Lung (tissue), 12 donors: ENCODE measurements around the gene SPATA24. TPM values are rescaled to one million over a fixed set of nuclear protein-coding genes. Genes with fewer than 3 reads are reported as not detected.
A peak's percentile ranks its signal among the peaks of the same experiment; 100 is the strongest.

Experiments
- ATAC-seq: fragments of 200-7000 bp; cut with Tn5 transposase; one replicate; pipeline ENCODE4 v1.9.1; 2020; ENCODE audit warnings: moderate number of reproducible peaks; ENCODE audit not compliant: insufficient read depth, low FRiP score
- DNase-seq, 3 donors: peaks; one replicate each; pipeline ENCODE4 v3.0.0-alpha.2; 2013 to 2017
- H3K27ac ChIP-seq, 2 donors: one replicate each; pipeline ENCODE4 v1.5.1; 2013; ENCODE audit warnings: mild to moderate bottlenecking in 2 of 2, moderate library complexity in 2 of 2, control low read depth in 1 of 2, inconsistent platforms in 1 of 2, low read depth in 1 of 2, low read length in 1 of 2
- H3K27me3 ChIP-seq, 3 donors: one replicate each; pipeline ENCODE4 v1.5.1; 2013; ENCODE audit warnings: low read length in 2 of 3; ENCODE audit not compliant: control insufficient read depth in 3 of 3, insufficient read depth in 3 of 3
- H3K36me3 ChIP-seq, 4 donors: one replicate each; pipeline ENCODE4 v1.5.1; 2013; ENCODE audit warnings: low read length in 4 of 4, mild to moderate bottlenecking in 1 of 4, moderate library complexity in 1 of 4; ENCODE audit not compliant: control insufficient read depth in 4 of 4, insufficient read depth in 4 of 4
- H3K4me1 ChIP-seq, 5 donors: one replicate each; pipeline ENCODE4 v1.5.1; 2013; ENCODE audit warnings: low read length in 5 of 5, mild to moderate bottlenecking in 2 of 5, moderate library complexity in 1 of 5; ENCODE audit not compliant: control insufficient read depth in 5 of 5, insufficient read depth in 5 of 5
- H3K4me3 ChIP-seq: one replicate; pipeline ENCODE4 v1.5.1; 2013; ENCODE audit warnings: mild to moderate bottlenecking, control low read depth, moderate library complexity
- H3K9ac ChIP-seq, 2 donors: one replicate each; pipeline ENCODE4 v1.5.1; 2013; ENCODE audit warnings: low read length in 2 of 2, control low read depth in 1 of 2; ENCODE audit not compliant: insufficient read depth in 1 of 2
- H3K9me3 ChIP-seq, 4 donors: one replicate each; pipeline ENCODE4 v1.5.1; 2013; ENCODE audit warnings: low read length in 3 of 4, mild to moderate bottlenecking in 1 of 4, moderate library complexity in 1 of 4; ENCODE audit not compliant: control insufficient read depth in 4 of 4, insufficient read depth in 3 of 4
- WGBS, 2 donors: extraction: QIAGEN DNeasy Blood & Tissue Kit; methylation state at CpG; one replicate each; pipeline ENCODE4 v1.1.7; 2013; 5-methylcytosine and 5-hydroxymethylcytosine counted together
- polyA plus RNA-seq, 2 donors: library from polyadenylated mRNA; stranded (reverse); fragments of 200-250 nt; gene quantifications; one replicate each; pipeline ENCODE4 v1.2.1, GENCODE V29; 2013
- total RNA-seq, 2 donors: library from RNA; depleted of rRNA in 1 of 2; stranded (reverse); fragments of >200 nt in 1 of 2; gene quantifications; one replicate each; pipeline ENCODE4 v1.2.1, GENCODE V29; 2014 to 2021
- TF ChIP-seq, protein P1 (sequence below): IDR thresholded peaks from 2 replicates; pipeline ENCODE4 v1.5.1; 2012; ENCODE audit warnings: mild to moderate bottlenecking; ENCODE audit errors: control extremely low read depth, extremely low read depth
- donor health status: control.
- donor health status: control.
- donor health status: Bipolar disorder and iron deficiency.
- donor health status: healthy.
- donor health status: DM: yes; HTN: yes; CAD: no.

Gene SPATA24
- total and polyA plus RNA-seq, 4 donors, result 4.2 to 11.1 (median 6.2) TPM

DNA sequence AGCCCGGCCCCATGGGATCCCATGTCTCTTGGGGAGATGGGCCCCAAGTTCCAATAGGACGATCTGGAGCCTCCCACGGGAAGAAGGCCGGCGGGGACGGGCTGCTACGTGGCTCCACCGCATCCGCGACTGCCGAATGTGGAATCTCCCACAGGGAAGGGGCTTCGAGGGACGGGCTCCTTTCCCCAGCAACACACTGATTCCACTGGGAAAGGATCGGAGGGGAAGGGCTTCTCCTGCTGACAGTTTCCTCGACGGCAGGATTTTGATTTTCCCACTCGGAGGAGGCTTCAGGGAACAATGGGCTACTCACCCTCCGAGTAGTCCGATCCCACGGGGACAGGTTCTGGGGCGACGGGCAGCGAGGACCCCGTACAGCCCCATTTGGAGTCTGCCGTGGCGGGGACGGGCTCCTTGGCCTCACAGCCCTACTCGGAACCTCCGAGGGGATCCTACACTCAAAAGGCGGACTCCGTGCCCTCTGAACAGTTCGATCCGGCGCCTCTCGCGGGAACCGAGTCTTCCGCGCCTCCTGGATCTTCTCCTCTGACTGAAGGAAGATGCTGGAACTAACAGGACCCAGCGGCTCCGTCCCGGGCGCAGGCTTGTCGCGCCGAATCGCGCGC lies 10.3 kb downstream of the SPATA24 start:
- TF ChIP-seq, protein P1, sequence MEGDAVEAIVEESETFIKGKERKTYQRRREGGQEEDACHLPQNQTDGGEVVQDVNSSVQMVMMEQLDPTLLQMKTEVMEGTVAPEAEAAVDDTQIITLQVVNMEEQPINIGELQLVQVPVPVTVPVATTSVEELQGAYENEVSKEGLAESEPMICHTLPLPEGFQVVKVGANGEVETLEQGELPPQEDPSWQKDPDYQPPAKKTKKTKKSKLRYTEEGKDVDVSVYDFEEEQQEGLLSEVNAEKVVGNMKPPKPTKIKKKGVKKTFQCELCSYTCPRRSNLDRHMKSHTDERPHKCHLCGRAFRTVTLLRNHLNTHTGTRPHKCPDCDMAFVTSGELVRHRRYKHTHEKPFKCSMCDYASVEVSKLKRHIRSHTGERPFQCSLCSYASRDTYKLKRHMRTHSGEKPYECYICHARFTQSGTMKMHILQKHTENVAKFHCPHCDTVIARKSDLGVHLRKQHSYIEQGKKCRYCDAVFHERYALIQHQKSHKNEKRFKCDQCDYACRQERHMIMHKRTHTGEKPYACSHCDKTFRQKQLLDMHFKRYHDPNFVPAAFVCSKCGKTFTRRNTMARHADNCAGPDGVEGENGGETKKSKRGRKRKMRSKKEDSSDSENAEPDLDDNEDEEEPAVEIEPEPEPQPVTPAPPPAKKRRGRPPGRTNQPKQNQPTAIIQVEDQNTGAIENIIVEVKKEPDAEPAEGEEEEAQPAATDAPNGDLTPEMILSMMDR, result no peak
- H3K27ac ChIP-seq, result peak overlapping the region in 1 of 2 donors; percentile 93
- no peak overlapping the region for H3K9ac ChIP-seq
- ATAC-seq, result no peak
- H3K4me1 ChIP-seq, result peaks cover 0 to 23% (median under 1%) of the 10 kb centered on the region in 5 donors
- peak overlapping the region; percentile 38 for H3K4me3 ChIP-seq
- 4 to 15% methylated on average over 49 of the region's 49 CpGs for WGBS, 2 donors
- no peaks in the 10 kb centered on the region for H3K36me3 ChIP-seq
- peaks cover 0 to 27% (median 17%) of the 10 kb centered on the region in 3 donors for H3K27me3 ChIP-seq
- DNase-seq, result no peak
- H3K9me3 ChIP-seq, result peaks cover 0 to 2% (median 0%) of the 10 kb centered on the region in 4 donors

DNA sequence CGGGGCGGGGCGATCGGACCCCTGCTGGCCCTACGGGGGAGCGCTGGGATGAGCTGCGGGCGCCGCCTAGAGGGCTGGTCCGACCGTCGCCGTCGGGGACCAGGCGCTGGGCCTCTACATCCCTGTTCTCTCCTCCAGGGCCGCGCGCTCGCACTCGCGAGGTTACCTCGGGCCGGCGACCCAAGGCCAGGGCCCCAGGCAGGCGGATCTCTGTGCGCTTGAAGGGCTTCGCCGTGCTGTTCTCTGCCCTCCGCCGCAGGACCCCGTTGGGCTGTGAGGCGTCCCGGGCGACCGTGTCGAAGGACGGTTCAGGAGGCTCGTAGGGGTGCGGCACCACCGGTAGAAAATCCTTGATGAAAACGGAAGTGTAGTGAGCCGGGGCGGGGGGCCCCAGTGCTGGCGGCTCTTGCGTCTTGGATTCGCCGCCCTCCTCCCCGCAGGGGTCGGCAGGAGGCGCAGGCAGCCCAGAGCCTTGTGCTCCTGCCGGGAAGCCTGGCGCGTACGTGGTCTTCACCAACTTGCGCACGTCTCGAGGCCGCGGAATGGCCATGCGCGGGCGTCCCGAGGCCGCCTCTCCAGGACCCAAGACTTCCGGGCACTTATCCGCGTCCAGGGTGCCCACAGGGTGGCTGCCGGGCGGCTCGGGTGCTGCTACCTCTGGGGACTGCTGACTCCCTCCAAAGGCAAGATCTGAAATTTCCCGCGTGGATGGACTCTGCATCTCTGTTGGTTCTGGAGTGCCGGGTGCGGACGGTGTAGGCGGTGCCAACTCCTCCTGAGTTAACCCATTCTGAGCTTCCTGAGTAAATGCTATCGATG lies 11.0 kb downstream of the SPATA24 start:
- peak; percentile 56 to 77 (median 60) for DNase-seq
- H3K4me3 ChIP-seq, result peak overlapping the region; percentile 38
- no peak overlapping the region for H3K9ac ChIP-seq
- H3K4me1 ChIP-seq, result peaks cover 0 to 30% (median 7%) of the 10 kb centered on the region in 5 donors
- TF ChIP-seq, protein P1, result peak; percentile 26
- ATAC-seq, result peak; percentile 39
- peaks cover 0 to 2% (median 0%) of the 10 kb centered on the region in 4 donors for H3K9me3 ChIP-seq
- 3 to 4% methylated on average over 72 to 77 of the region's 77 CpGs for WGBS, 2 donors
- peak overlapping the region in 1 of 2 donors; percentile 93 for H3K27ac ChIP-seq
- H3K27me3 ChIP-seq, result peaks cover 0 to 27% (median 17%) of the 10 kb centered on the region in 3 donors
- no peaks in the 10 kb centered on the region for H3K36me3 ChIP-seq

DNA sequence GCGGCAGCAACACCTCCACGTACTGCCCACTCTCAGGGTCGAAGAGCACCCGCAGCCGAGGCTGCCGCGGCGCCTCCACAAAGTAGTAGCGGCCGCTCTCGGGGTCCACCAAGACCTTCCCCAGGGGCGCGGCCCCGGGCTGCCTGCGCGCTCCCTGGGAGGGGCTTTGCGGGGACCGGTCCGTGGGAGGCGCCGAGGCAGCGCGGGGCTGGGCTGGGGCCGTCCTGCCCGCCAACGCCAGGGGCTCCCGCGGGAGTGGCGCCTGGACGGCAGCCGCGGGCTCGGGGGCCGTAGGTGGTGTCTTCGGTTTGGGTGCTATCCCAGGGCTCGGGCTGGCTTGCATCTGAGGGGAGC lies 11.6 kb downstream of the SPATA24 start:
- Histone ChIP-seq H3K36me3 (no peaks in the 10 kb centered on the region), H3K27me3 (peaks cover 0 to 27% (median 17%) of the 10 kb centered on the region in 3 donors), H3K9ac (no peak overlapping the region), H3K27ac (peak overlapping the region in 1 of 2 donors; percentile 57), H3K4me1 (peaks cover 0 to 31% (median 7%) of the 10 kb centered on the region in 5 donors), H3K4me3 (no peak overlapping the region), H3K9me3 (peaks cover 0 to 2% (median 0%) of the 10 kb centered on the region in 4 donors)
- WGBS, 2 donors, result 12 to 16% methylated on average over 33 to 36 of the region's 36 CpGs
- ATAC-seq (no peak), DNase-seq (no peak)
- TF ChIP-seq, protein P1, result no peak
